ENCODE data around the gene PIGR. TPM values are rescaled to one million over a fixed set of nuclear protein-coding genes. Genes with fewer than 3 reads are reported as not detected.
A peak's percentile ranks its signal among the peaks of the same experiment; 100 is the strongest.

The PIGR gene
- polyA plus RNA-seq, 2 of the 4 experiments (the other 2 are of a cell fraction) = 0.01 TPM; not detected in 1

GRCh38 chr1:206939131-206939530, 7.1 kb downstream of the PIGR start (continued):
- no peak for TF ChIP-seq BHLHE40 (IDR thresholded peaks at IDR 0.05; ENCODE audit: low read depth, low read length)
- TF ChIP-seq TP53 (CRISPR knock-in tag; IDR thresholded peaks at IDR 0.05) = no peak
- no peak for TF ChIP-seq RARB (CRISPR knock-in tag; IDR thresholded peaks at IDR 0.05)

DNA sequence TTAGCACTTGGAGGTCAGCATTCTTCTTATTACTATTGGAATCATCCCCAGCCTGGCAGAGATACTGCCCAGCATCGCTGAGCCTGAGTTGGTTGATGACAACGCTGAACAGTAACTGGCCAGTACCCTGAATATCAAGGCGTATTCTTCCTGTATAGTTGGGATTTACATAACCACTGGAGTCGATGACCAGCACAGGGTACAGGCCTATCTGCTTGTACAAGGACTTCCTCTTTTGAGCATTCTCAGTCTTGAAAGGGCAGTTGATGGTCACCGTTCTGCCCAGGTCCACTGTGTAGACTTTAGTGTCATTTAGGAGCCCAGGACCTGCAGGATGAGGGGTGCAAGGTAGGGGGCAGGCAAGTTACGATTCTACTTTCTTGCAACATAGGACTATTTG, 8.8 kb downstream of the PIGR start:
- DNase-seq (ENCODE audit: low read depth in 1 of 2, low spot score in 1 of 2) (no peak), ATAC-seq (no peak), FAIRE-seq (no peak)
- POLR2A ChIA-PET = no interaction called here
- H3K4me3 ChIP-seq = no peak overlapping the region
- CTCF ChIA-PET = interaction anchor here (0.7 to 7.8 kb wide), 6 partner anchors 9 to 81 kb away, joined by 3 to 63 read pairs (median 6); partner anchors contain the start of gene PIGR
- TF ChIP-seq ZFP36 (IDR thresholded peaks at IDR 0.05; ENCODE audit: borderline replicate concordance, partially characterized antibody) (no peak), CHD4 (IDR thresholded peaks at IDR 0.05; ENCODE audit: borderline replicate concordance) (no peak), MAFK (IDR thresholded peaks at IDR 0.05; ENCODE audit: partially characterized antibody) (no peak), CHD2 (IDR thresholded peaks at IDR 0.05; ENCODE audit: low read length, partially characterized antibody) (no peak), EP300 (IDR thresholded peaks at IDR 0.05) (no peak), NPAS2 (CRISPR knock-in tag; IDR thresholded peaks at IDR 0.05; ENCODE audit: borderline replicate concordance) (no peak), TFCP2L1 (CRISPR knock-in tag; IDR thresholded peaks at IDR 0.05) (no peak), HOXA7 (CRISPR knock-in tag; IDR thresholded peaks at IDR 0.05) (no peak), TP53 (CRISPR knock-in tag; IDR thresholded peaks at IDR 0.05) (no peak), EHF (CRISPR knock-in tag; IDR thresholded peaks at IDR 0.05) (no peak), ZSCAN20 (CRISPR knock-in tag; IDR thresholded peaks at IDR 0.05) (no peak), HDAC2 (IDR thresholded peaks at IDR 0.05) (no peak), RAD21 (conservative IDR thresholded peaks at IDR 0.05 in 1 of 2, IDR thresholded peaks at IDR 0.05 in 1 of 2) (no peak), RCOR1 (IDR thresholded peaks at IDR 0.05; ENCODE audit: low read depth, low read length) (no peak), CEBPB (IDR thresholded peaks at IDR 0.05) (no peak), SMC3 (IDR thresholded peaks at IDR 0.05) (no peak)
- TF ChIP-seq, protein P1, sequence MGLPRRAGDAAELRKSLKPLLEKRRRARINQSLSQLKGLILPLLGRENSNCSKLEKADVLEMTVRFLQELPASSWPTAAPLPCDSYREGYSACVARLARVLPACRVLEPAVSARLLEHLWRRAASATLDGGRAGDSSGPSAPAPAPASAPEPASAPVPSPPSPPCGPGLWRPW (IDR thresholded peaks at IDR 0.05) = no peak
- TF ChIP-seq, protein P2, sequence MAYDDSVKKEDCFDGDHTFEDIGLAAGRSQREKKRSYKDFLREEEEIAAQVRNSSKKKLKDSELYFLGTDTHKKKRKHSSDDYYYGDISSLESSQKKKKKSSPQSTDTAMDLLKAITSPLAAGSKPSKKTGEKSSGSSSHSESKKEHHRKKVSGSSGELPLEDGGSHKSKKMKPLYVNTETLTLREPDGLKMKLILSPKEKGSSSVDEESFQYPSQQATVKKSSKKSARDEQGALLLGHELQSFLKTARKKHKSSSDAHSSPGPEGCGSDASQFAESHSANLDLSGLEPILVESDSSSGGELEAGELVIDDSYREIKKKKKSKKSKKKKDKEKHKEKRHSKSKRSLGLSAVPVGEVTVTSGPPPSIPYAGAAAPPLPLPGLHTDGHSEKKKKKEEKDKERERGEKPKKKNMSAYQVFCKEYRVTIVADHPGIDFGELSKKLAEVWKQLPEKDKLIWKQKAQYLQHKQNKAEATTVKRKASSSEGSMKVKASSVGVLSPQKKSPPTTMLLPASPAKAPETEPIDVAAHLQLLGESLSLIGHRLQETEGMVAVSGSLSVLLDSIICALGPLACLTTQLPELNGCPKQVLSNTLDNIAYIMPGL (CRISPR knock-in tag; IDR thresholded peaks at IDR 0.05; ENCODE audit: borderline replicate concordance) = no peak
- H3K27ac ChIP-seq = no peak overlapping the region
- peaks cover 5% of the 10 kb centered on the region; the same call in 1 of the 3 replicates for H3K4me1 ChIP-seq
- no peaks in the 10 kb centered on the region for H3K9me3 ChIP-seq
- H3K4me2 ChIP-seq = no peak overlapping the region
- 74% methylated on average over 6 of the region's 6 CpGs for WGBS (ENCODE audit: missing lambda C conversion rate)

DNA sequence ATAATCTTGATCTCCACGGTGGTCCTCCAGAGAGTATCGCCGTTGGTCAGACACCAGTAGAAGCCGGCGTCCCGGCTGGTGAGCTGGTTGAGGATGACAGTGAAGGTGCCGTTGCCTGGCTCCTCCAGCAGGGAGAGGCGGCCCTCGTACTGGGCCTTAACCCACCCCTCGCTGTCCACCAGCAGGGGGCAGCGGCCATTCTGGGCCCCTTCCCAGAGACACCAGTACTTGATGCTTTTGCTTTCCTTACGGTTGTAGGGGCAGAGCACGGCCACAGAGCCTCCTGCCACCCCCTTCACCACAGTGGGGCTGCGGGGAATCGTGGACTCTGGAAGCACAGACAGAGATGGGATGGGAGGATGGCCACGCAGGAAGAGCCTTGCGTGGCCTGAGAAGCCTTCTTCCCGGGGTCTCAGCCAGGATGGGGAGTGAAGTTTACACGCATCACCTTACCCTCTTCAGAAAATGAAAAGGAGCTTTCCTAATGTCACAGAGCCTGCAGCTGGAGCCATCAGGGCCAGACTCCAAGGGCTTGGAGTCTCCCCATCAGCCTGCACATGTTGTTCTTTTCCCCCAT, 10.7 kb downstream of the PIGR start:
- H3K4me1 ChIP-seq = no peaks in the 10 kb centered on the region
- DNase-seq (ENCODE audit: low read depth in 1 of 2, low spot score in 1 of 2) (peak; percentile 56 to 68), FAIRE-seq (no peak), ATAC-seq (peak; percentile 87 to 97)
- H3K4me2 ChIP-seq = no peak overlapping the region
- no peak overlapping the region for H3K4me3 ChIP-seq
- TF ChIP-seq SMC3 (IDR thresholded peaks at IDR 0.05) (peak; percentile 62), CTCF (IDR thresholded peaks at IDR 0.05) (peak; percentile 40), POLR2AphosphoS2 (conservative IDR thresholded peaks at IDR 0.05; ENCODE audit: low read length) (no peak), FOXS1 (CRISPR knock-in tag; IDR thresholded peaks at IDR 0.05) (no peak), RAD21 (conservative IDR thresholded peaks at IDR 0.05 in 1 of 2, IDR thresholded peaks at IDR 0.05 in 1 of 2) (peak; percentile 41 to 63; a peak in 4 of 5 replicates)
- WGBS (ENCODE audit: missing lambda C conversion rate) = 80% methylated on average over 15 of the region's 19 CpGs
- H3K9me3 ChIP-seq = no peaks in the 10 kb centered on the region
- no peak overlapping the region for H3K27ac ChIP-seq
- POLR2A ChIA-PET = no interaction called here
- CTCF ChIA-PET = interaction anchor here (0.8 to 7.8 kb wide), 13 partner anchors 9 to 201 kb away, joined by 3 to 63 read pairs (median 5); partner anchors contain the start of genes FCAMR and PIGR
